ENCODE measurements around the gene F10. TPM values are rescaled to one million over a fixed set of nuclear protein-coding genes. Genes with fewer than 3 reads are reported as not detected.
"Not testable (repeated sequence)": the region's sequence is repeated elsewhere in the genome, so short reads cannot be mapped to it uniquely, and the experiment has no call there.

The F10 gene
- total RNA-seq, 6 donors from 2014 or later: 5.3 to 25.0 (median 8.8) TPM

- Histone ChIP-seq H3K36me3 (no peaks in the 10 kb centered on the region), H3K4me1 (peaks cover 13 to 23% (median 18%) of the 10 kb centered on the region in 4 donors), H3K27me3 (peaks cover 0 to 19% (median 16%) of the 10 kb centered on the region in 4 donors), H3K27ac (no peak overlapping the region), H3K9me3 (no peaks in the 10 kb centered on the region), H3K4me3 (peak overlapping the region in 3 of 4 donors; percentile 36 to 55 (median 48))
- DNase-seq (peak in 1 of 2 donors; percentile 88), ATAC-seq (ENCODE audit: low FRiP score in 2 of 2) (peak in 1 of 2 donors; percentile 64)
- TF ChIP-seq POLR2AphosphoS5 (IDR thresholded peaks at IDR 0.05) (no peak), CTCF (IDR thresholded peaks at IDR 0.05) (no peak), EP300 (IDR thresholded peaks at IDR 0.05) (no peak), POLR2A (IDR thresholded peaks at IDR 0.05) (no peak)
- WGBS, 2 donors: 0 to 6% methylated on average over 17 to 59 of the region's 99 CpGs
Observed at GRCh38 chr13:113110048-113110851, 12.3 kb upstream of the F10 start.

- H3K36me3 ChIP-seq: no peaks in the 10 kb centered on the region
- peak in 1 of 2 donors; percentile 60 for ATAC-seq (ENCODE audit: low FRiP score in 2 of 2)
- H3K27ac ChIP-seq: no peak overlapping the region
- peaks cover 0 to 19% (median 16%) of the 10 kb centered on the region in 4 donors for H3K27me3 ChIP-seq
- no peak for DNase-seq
- peak overlapping the region in 3 of 4 donors; percentile 36 to 55 (median 48) for H3K4me3 ChIP-seq
- peaks cover 13 to 19% (median 17%) of the 10 kb centered on the region in 4 donors for H3K4me1 ChIP-seq
- TF ChIP-seq POLR2A (IDR thresholded peaks at IDR 0.05): no peak
- no peak for TF ChIP-seq POLR2AphosphoS5 (IDR thresholded peaks at IDR 0.05)
- TF ChIP-seq EP300 (IDR thresholded peaks at IDR 0.05): no peak
- no peak for TF ChIP-seq CTCF (IDR thresholded peaks at IDR 0.05)
- 29 to 75% methylated on average over 11 to 25 of the region's 49 CpGs for WGBS, 2 donors
- H3K9me3 ChIP-seq: no peaks in the 10 kb centered on the region
Observed at GRCh38 chr13:113110852-113111315, 11.7 kb upstream of the F10 start.

- not testable (repeated sequence) for H3K4me3 ChIP-seq; H3K27ac ChIP-seq; H3K9me3 ChIP-seq; H3K36me3 ChIP-seq; ATAC-seq (ENCODE audit: low FRiP score in 2 of 2); DNase-seq
- Histone ChIP-seq H3K4me1 (peaks cover 13 to 19% (median 16%) of the 10 kb centered on the region in 4 donors), H3K27me3 (peaks cover 0 to 19% (median 16%) of the 10 kb centered on the region in 4 donors)
- 81 to 91% methylated on average over 4 to 5 of the region's 5 CpGs for WGBS, 2 donors
Observed at GRCh38 chr13:113111821-113112220, 10.8 kb upstream of the F10 start.

GRCh38 chr13:113112475-113112874, 10.1 kb upstream of the F10 start:
- not testable (repeated sequence) for H3K27ac ChIP-seq; H3K4me3 ChIP-seq; H3K9me3 ChIP-seq; H3K36me3 ChIP-seq; DNase-seq; ATAC-seq (ENCODE audit: low FRiP score in 2 of 2)
- H3K27me3 ChIP-seq: peaks cover 0 to 19% (median 16%) of the 10 kb centered on the region in 4 donors
- peaks cover 13 to 19% (median 16%) of the 10 kb centered on the region in 4 donors for H3K4me1 ChIP-seq
- WGBS, 2 donors: 75 to 80% methylated on average over 1 of the region's 1 CpG

- DNase-seq: peak in 1 of 2 donors; percentile 9
- ATAC-seq (ENCODE audit: low FRiP score in 2 of 2): no peak
Observed at GRCh38 chr13:113112893-113113845, 9.4 kb upstream of the F10 start.

More at GRCh38 chr13:113112893-113113845, 9.4 kb upstream of the F10 start:
- 49 to 78% methylated on average over 6 to 9 of the region's 9 CpGs for WGBS, 2 donors
- TF ChIP-seq CTCF (IDR thresholded peaks at IDR 0.05) (no peak), POLR2A (IDR thresholded peaks at IDR 0.05) (no peak), EP300 (IDR thresholded peaks at IDR 0.05) (no peak), POLR2AphosphoS5 (IDR thresholded peaks at IDR 0.05) (no peak)
- Histone ChIP-seq H3K36me3 (no peaks in the 10 kb centered on the region), H3K4me1 (peaks cover 13 to 19% (median 16%) of the 10 kb centered on the region in 4 donors), H3K27ac (no peak overlapping the region), H3K4me3 (no peak overlapping the region), H3K9me3 (no peaks in the 10 kb centered on the region), H3K27me3 (peaks cover 0 to 19% (median 16%) of the 10 kb centered on the region in 4 donors)
